ENCODE results near the gene RPTOR.

- no peak for TF ChIP-seq CTCF (IDR thresholded peaks at IDR 0.05; ENCODE audit: insufficient read depth, low read depth, low read length)
- no peak for TF ChIP-seq EZH2 (IDR thresholded peaks at IDR 0.05; ENCODE audit: insufficient read depth, low read length)
Observed at GRCh38 chr17:80769936-80770625, 225.4 kb downstream of the RPTOR start.
